ENCODE results near the gene ESYT3. TPM values are rescaled to one million over a fixed set of nuclear protein-coding genes. Genes with fewer than 3 reads are reported as not detected.
A peak's percentile ranks its signal among the peaks of the same experiment; 100 is the strongest.
"Not testable (repeated sequence)": the region's sequence is repeated elsewhere in the genome, so short reads cannot be mapped to it uniquely, and the experiment has no call there.

ESYT3 gene
- total RNA-seq, 1 experiment from 2014 or later: 2.6 TPM

GRCh38 chr3:138484672-138485071, 50.3 kb downstream of the ESYT3 start:
- DNase-seq (ENCODE audit: extremely low read depth, low read depth): not testable (repeated sequence)

- DNase-seq (ENCODE audit: extremely low read depth, low read depth): not testable (repeated sequence)
These were observed 52.2 kb downstream of the ESYT3 start for GRCh38 chr3:138486580-138486979.

GRCh38 chr3:138491971-138492370, 57.6 kb downstream of the ESYT3 start:
- DNase-seq (ENCODE audit: extremely low read depth, low read depth): no peak

- no peak for DNase-seq (ENCODE audit: extremely low read depth, low read depth)
These were observed 58.7 kb downstream of the ESYT3 start for GRCh38 chr3:138492980-138493675.

- peak; percentile 85 for DNase-seq (ENCODE audit: extremely low read depth, low read depth)
These were observed 59.6 kb downstream of the ESYT3 start for GRCh38 chr3:138493804-138494606.

- DNase-seq (ENCODE audit: extremely low read depth, low read depth): no peak
These were observed 60.2 kb downstream of the ESYT3 start for GRCh38 chr3:138494607-138494929.

DNA sequence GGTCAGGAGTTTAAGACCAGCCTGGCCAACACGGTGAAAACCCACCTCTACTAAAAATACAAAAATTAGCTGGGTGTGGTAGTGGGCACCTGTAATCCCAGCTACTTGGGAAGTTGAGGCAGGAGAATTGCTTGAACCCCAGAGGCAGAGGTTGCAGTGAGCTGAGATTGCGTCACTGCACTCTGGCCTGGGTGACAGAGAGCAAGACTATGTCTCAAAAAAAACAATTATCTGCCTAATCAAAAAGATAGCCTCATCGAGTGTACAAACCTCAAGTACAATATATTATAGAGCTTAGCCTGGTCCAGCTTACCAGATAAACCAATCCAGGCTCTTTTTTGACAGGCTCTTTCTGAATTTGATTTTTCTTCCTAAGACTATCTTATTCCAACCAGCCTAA, 61.2 kb downstream of the ESYT3 start:
- DNase-seq (ENCODE audit: extremely low read depth, low read depth): not testable (repeated sequence)

DNA sequence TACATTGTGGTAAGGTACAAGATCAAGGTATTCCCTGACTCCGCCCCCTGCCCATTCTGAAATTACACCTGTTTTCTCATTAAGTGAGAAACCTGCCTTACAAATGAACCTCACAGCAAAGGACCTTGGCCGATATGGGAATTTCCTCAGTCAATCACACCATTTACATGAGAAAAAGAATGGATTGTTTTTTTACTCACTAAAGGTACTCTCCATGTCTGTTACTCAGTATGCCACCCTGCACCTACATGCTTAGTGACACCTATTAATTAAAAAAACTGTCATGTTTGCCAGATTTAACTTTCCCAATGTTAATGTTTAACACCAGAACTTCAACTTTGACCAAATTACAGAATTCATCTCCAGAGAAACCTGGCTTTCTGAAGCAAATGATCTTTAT, 62.0 kb downstream of the ESYT3 start:
- DNase-seq (ENCODE audit: extremely low read depth, low read depth): no peak

- no peak for DNase-seq (ENCODE audit: extremely low read depth, low read depth)
These were observed 62.6 kb downstream of the ESYT3 start for GRCh38 chr3:138497021-138497420.

- DNase-seq (ENCODE audit: extremely low read depth, low read depth): no peak
These were observed 63.4 kb downstream of the ESYT3 start for GRCh38 chr3:138497851-138498250.

- DNase-seq (ENCODE audit: extremely low read depth, low read depth): no peak
These were observed 64.6 kb downstream of the ESYT3 start for GRCh38 chr3:138498991-138499390.

DNA sequence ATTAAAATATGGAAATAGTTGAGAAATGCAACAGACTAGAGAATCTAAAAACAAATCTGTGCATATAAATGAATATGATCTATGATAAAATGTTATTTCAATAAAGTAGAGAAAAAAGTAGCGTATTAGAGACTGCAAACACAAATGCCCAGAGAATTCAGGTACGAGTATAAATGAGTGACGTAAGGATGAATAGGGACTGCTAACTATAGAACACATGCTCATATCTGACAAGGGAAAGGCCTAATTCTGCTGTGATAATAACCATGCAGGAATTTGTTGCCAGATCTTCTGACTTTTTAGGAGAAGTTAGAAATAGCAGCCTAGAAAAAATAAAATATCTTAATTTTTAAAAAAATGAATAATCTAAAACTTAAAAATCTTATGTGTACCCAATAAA, 73.1 kb downstream of the ESYT3 start:
- DNase-seq (ENCODE audit: extremely low read depth, low read depth): no peak

DNA sequence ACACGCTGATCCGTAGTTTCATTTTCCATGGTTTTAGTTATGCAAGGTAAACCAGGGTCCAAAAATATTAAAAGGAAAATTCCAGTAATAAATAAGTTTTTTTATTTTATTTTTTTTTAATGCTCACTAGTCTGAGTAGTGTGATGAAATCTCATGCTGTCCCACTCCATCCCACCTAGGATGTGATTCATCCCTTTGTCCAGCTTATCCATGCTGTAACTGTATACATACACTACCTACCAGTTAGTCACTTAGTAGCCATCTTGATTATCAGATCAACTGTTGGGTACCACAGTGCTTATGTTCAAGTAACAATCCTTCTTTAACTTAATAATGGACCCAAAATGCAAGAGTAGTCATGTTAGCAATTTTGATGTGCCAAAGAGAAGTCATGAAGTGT, 75.2 kb downstream of the ESYT3 start:
- DNase-seq (ENCODE audit: extremely low read depth, low read depth): no peak

DNA sequence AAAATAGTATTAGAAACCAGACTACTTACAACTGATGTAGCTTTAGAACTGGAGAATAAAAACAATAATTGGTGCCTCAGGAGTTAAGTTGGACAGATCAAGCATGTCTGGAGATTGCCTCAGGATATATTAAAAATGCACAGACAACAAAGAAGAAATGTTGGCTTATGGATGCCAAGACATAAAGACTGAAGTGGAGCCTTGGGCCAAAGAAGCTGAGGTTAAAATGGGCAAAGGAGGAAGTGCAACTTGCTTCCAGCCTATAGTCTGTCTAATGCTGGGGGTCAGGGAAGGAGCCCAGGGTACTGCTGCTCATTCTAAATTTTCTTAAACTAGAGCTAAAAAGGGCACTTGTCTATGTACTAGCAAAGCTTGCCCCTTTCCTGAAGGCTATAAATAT, 77.5 kb downstream of the ESYT3 start:
- DNase-seq (ENCODE audit: extremely low read depth, low read depth): no peak

GRCh38 chr3:138513090-138513843, 78.9 kb downstream of the ESYT3 start:
- no peak for DNase-seq (ENCODE audit: extremely low read depth, low read depth)

GRCh38 chr3:138521445-138521844, 87.0 kb downstream of the ESYT3 start:
- DNase-seq (ENCODE audit: extremely low read depth, low read depth): not testable (repeated sequence)

Other genes with a start within 250 kb of the ESYT3 start
- gene ARMC8, start 247.3 kb upstream of the ESYT3 start, total RNA-seq (2014; rRNA removed; shearing (Covaris generic)): 13.9 and 18.4 TPM in 2 replicates
- not detected in 2 replicates for gene NME9, start 104.8 kb upstream of the ESYT3 start, total RNA-seq (2014; rRNA removed; shearing (Covaris generic))
- gene MRAS, start 86.0 kb upstream of the ESYT3 start, total RNA-seq (2014; rRNA removed; shearing (Covaris generic)): 1.1 and 1.7 TPM in 2 replicates
- 26.3 and 35.5 TPM in 2 replicates for gene CEP70, start 159.6 kb downstream of the ESYT3 start, total RNA-seq (2014; rRNA removed; shearing (Covaris generic))
- gene FAIM, start 174.2 kb downstream of the ESYT3 start, total RNA-seq (2014; rRNA removed; shearing (Covaris generic)): 22.0 and 25.0 TPM in 2 replicates

Measured in NCI-H460 (cell line).